Measurements from ENCODE around the gene NEUROD2. TPM values are rescaled to one million over a fixed set of nuclear protein-coding genes. Genes with fewer than 3 reads are reported as not detected.

The NEUROD2 gene
- polyA plus RNA-seq, 2 of the 4 experiments (the other 2 are of a cell fraction), result not detected

- no peak overlapping the region for H3K27ac ChIP-seq
- DNase-seq (ENCODE audit: low read depth in 1 of 2, low spot score in 1 of 2) (no peak), FAIRE-seq (no peak), ATAC-seq (no peak)
- H3K9me3 ChIP-seq, result no peaks in the 10 kb centered on the region
- H3K4me3 ChIP-seq, result no peak overlapping the region
- TF ChIP-seq TFCP2L1 (CRISPR knock-in tag; IDR thresholded peaks at IDR 0.05) (no peak), FOSL2 (IDR thresholded peaks at IDR 0.05) (no peak), FOSL2 (CRISPR knock-in tag; IDR thresholded peaks at IDR 0.05) (no peak), ZSCAN20 (CRISPR knock-in tag; IDR thresholded peaks at IDR 0.05) (no peak), KDM5A (IDR thresholded peaks at IDR 0.05) (no peak)
- CTCF ChIA-PET, result interaction anchor here (0.6 to 58.8 kb wide), 4 partner anchors 2 to 67 kb away, joined by 3 to 1581 read pairs (median 800); partner anchors contain the start of genes NEUROD2, PPP1R1B and STARD3
- WGBS (ENCODE audit: missing lambda C conversion rate), result 66% methylated on average over 6 of the region's 6 CpGs
- POLR2A ChIA-PET, result no interaction called here
- H3K4me1 ChIP-seq, result peaks cover 6% of the 10 kb centered on the region
- H3K4me2 ChIP-seq, result no peak overlapping the region
These were observed 7.7 kb upstream of the NEUROD2 start for GRCh38 chr17:39615434-39615833.

DNA sequence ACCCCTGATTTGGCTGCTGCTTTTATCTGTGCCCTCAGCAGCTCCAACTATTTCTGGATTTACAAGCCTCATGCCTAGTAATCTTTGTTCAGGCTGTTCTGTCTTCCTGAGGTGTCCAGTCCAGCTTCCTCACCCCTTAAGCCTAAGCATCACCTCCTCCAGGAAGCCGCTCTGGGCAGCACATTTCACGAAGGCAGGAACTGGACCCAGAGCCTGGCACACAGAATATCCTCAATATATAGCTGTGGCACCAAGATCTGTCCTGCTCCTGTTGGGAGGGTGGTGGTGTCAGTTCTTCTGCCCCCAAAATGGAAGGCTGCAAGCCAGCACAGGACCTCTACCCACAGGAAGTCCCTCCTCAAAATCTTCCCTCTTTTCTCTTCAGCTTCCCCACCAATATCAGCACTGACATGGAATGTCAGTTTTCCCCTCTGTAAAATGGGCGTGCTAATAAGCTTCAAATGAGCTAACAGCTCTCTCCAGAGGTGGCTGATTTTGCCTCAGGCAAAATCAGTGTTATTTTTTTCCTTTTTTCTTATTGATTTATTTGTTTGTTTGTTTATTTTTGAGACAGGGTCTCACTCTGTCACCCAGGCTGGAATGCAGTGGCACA, 6.9 kb upstream of the NEUROD2 start:
- Histone ChIP-seq H3K4me3 (no peak overlapping the region), H3K4me1 (peaks cover 6% of the 10 kb centered on the region), H3K4me2 (no peak overlapping the region), H3K9me3 (no peaks in the 10 kb centered on the region), H3K27ac (no peak overlapping the region)
- ATAC-seq (no peak), DNase-seq (ENCODE audit: low read depth in 1 of 2, low spot score in 1 of 2) (no peak), FAIRE-seq (no peak)
- 81% methylated on average over 3 of the region's 3 CpGs for WGBS (ENCODE audit: missing lambda C conversion rate)
- POLR2A ChIA-PET, result no interaction called here
- CTCF ChIA-PET, result interaction anchor here (0.5 to 58.8 kb wide), 6 partner anchors 3 to 1171 kb away, joined by 3 to 1581 read pairs (median 11); partner anchors contain the start of genes NEUROD2, PPP1R1B and STARD3
- TF ChIP-seq ZFP36 (IDR thresholded peaks at IDR 0.05; ENCODE audit: borderline replicate concordance, partially characterized antibody), result peak; percentile 33
- TF ChIP-seq, protein P1, sequence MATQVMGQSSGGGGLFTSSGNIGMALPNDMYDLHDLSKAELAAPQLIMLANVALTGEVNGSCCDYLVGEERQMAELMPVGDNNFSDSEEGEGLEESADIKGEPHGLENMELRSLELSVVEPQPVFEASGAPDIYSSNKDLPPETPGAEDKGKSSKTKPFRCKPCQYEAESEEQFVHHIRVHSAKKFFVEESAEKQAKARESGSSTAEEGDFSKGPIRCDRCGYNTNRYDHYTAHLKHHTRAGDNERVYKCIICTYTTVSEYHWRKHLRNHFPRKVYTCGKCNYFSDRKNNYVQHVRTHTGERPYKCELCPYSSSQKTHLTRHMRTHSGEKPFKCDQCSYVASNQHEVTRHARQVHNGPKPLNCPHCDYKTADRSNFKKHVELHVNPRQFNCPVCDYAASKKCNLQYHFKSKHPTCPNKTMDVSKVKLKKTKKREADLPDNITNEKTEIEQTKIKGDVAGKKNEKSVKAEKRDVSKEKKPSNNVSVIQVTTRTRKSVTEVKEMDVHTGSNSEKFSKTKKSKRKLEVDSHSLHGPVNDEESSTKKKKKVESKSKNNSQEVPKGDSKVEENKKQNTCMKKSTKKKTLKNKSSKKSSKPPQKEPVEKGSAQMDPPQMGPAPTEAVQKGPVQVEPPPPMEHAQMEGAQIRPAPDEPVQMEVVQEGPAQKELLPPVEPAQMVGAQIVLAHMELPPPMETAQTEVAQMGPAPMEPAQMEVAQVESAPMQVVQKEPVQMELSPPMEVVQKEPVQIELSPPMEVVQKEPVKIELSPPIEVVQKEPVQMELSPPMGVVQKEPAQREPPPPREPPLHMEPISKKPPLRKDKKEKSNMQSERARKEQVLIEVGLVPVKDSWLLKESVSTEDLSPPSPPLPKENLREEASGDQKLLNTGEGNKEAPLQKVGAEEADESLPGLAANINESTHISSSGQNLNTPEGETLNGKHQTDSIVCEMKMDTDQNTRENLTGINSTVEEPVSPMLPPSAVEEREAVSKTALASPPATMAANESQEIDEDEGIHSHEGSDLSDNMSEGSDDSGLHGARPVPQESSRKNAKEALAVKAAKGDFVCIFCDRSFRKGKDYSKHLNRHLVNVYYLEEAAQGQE (IDR thresholded peaks at IDR 0.05), result no peak

DNA sequence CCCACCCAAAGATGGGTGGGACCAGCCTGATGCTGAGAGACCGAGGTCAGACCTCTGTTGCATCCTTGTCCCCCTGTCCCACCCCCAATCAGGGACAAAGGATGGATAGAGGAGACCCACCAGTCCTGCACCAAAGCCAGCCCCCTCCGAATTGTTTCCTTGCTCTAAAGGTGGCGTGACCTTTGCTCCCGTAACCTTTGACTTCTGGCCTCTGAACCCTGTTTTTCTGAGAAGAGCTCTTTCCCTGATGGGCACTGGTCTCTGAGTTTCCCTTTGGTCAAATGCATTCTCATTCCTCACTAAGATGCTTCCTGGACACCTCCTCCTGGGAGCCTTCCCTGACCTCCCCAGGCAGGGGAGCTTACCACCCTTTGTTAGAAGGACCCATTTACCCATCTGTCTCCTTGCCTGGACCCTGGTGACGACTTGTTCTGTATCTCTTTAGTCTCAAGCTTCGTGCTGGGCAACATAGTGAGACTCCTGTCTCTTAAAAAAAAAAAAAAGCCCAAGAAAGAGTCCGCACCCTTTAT, 5.3 kb upstream of the NEUROD2 start:
- no peak for DNase-seq (ENCODE audit: low read depth in 1 of 2, low spot score in 1 of 2)
- FAIRE-seq, result no peak
- no peak for ATAC-seq
- Histone ChIP-seq H3K9me3 (no peaks in the 10 kb centered on the region), H3K4me2 (no peak overlapping the region), H3K27ac (no peak overlapping the region), H3K4me1 (peaks cover 5% of the 10 kb centered on the region; the same call in 2 of the 3 replicates), H3K4me3 (no peak overlapping the region)
- ChIA-PET CTCF (interaction anchor here (3.1 to 58.8 kb wide), 3 partner anchors 4 to 65 kb away, joined by 16 to 1581 read pairs (median 1581); partner anchors contain the start of genes NEUROD2, PPP1R1B and STARD3), POLR2A (no interaction called here)
- TF ChIP-seq BHLHE40 (IDR thresholded peaks at IDR 0.05; ENCODE audit: low read depth, low read length) (no peak), JUNB (IDR thresholded peaks at IDR 0.05) (no peak), ZFP36 (IDR thresholded peaks at IDR 0.05; ENCODE audit: borderline replicate concordance, partially characterized antibody) (peak; percentile 79), HEYL (CRISPR knock-in tag; IDR thresholded peaks at IDR 0.05) (no peak)
- 65% methylated on average over 7 of the region's 7 CpGs for WGBS (ENCODE audit: missing lambda C conversion rate)

DNA sequence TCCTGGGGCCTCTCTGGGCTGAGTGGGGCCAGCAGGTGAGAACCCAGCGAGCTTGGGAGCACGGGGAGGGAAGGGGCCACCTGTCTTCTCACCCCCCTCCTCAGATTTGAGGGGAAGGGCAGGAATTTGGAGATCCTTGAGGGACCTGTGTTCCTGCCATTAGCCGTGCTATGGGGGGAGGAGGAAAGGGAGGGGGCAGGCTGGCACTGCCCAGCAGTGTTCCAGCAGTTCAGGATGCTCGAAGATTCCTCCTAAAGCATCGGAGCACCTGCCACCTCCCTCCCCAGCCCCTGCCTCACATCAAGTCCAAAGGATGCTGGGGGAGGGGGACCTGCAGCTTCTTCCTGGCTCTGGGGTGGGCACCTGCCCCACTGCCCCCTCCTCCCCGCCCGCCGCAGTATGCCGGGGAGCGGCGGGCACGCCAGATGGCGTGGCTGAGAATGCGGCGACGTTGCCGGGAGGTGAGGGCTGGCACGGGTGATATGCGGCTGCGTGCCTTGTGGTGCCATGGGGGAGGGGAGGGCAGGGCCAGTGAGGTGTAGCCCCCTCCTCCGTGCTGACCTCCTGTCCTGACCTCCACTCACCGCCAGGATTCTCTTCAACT, 4.7 kb upstream of the NEUROD2 start:
- Histone ChIP-seq H3K4me2 (no peak overlapping the region), H3K4me1 (peaks cover 11% of the 10 kb centered on the region), H3K4me3 (no peak overlapping the region), H3K9me3 (no peaks in the 10 kb centered on the region), H3K27ac (no peak overlapping the region)
- TF ChIP-seq MYC (IDR thresholded peaks at IDR 0.05; ENCODE audit: borderline replicate concordance, low read length) (no peak), CBX8 (IDR thresholded peaks at IDR 0.05) (no peak), JUN (IDR thresholded peaks at IDR 0.05) (no peak), RCOR1 (IDR thresholded peaks at IDR 0.05; ENCODE audit: low read depth, low read length) (no peak), CHD2 (IDR thresholded peaks at IDR 0.05; ENCODE audit: low read length, partially characterized antibody) (no peak), PHF8 (IDR thresholded peaks at IDR 0.05; ENCODE audit: borderline replicate concordance, low read depth) (no peak), ZFP36 (IDR thresholded peaks at IDR 0.05; ENCODE audit: borderline replicate concordance, partially characterized antibody) (no peak), RNF2 (IDR thresholded peaks at IDR 0.05; ENCODE audit: borderline replicate concordance, low read depth) (no peak), ATOH8 (CRISPR knock-in tag; IDR thresholded peaks at IDR 0.05; ENCODE audit: low read depth) (no peak), ZC3H11A (IDR thresholded peaks at IDR 0.05) (no peak)
- TF ChIP-seq, protein P2, sequence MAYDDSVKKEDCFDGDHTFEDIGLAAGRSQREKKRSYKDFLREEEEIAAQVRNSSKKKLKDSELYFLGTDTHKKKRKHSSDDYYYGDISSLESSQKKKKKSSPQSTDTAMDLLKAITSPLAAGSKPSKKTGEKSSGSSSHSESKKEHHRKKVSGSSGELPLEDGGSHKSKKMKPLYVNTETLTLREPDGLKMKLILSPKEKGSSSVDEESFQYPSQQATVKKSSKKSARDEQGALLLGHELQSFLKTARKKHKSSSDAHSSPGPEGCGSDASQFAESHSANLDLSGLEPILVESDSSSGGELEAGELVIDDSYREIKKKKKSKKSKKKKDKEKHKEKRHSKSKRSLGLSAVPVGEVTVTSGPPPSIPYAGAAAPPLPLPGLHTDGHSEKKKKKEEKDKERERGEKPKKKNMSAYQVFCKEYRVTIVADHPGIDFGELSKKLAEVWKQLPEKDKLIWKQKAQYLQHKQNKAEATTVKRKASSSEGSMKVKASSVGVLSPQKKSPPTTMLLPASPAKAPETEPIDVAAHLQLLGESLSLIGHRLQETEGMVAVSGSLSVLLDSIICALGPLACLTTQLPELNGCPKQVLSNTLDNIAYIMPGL (CRISPR knock-in tag; IDR thresholded peaks at IDR 0.05; ENCODE audit: borderline replicate concordance), result no peak
- TF ChIP-seq, protein P3, sequence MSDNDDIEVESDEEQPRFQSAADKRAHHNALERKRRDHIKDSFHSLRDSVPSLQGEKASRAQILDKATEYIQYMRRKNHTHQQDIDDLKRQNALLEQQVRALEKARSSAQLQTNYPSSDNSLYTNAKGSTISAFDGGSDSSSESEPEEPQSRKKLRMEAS (IDR thresholded peaks at IDR 0.05), result no peak
- no peak for ATAC-seq
- CTCF ChIA-PET, result interaction anchor here (3.1 to 58.8 kb wide), 3 partner anchors 5 to 65 kb away, joined by 16 to 1581 read pairs (median 1581); partner anchors contain the start of genes NEUROD2, PPP1R1B and STARD3
- WGBS (ENCODE audit: missing lambda C conversion rate), result 73% methylated on average over 20 of the region's 22 CpGs
- no peak for FAIRE-seq
- DNase-seq (ENCODE audit: low read depth in 1 of 2, low spot score in 1 of 2), result no peak
- POLR2A ChIA-PET, result no interaction called here
